Transverse colon (tissue), 4 donors: ENCODE measurements around the gene COL23A1. TPM values are rescaled to one million over a fixed set of nuclear protein-coding genes. Genes with fewer than 3 reads are reported as not detected.

Experiments
- DNase-seq: peaks from one replicate; pipeline ENCODE4 v3.0.0-alpha.2; 2019
- H3K27ac ChIP-seq, 4 donors: fragments of 200-600 bp; sonication (generic); 2 replicates each; pipeline ENCODE4 v1.5.1; 2016 to 2018; ENCODE audit warnings: inconsistent platforms in 4 of 4
- H3K27me3 ChIP-seq: fragments of 200-600 bp; sonication (generic); 2 replicates; pipeline ENCODE4 v1.5.1; 2017; ENCODE audit warnings: inconsistent platforms
- H3K36me3 ChIP-seq, 4 donors: fragments of 200-600 bp; sonication (generic); 2 replicates each; pipeline ENCODE4 v1.5.1; 2017 to 2019; ENCODE audit warnings: inconsistent platforms in 4 of 4
- H3K4me1 ChIP-seq, 4 donors: fragments of 200-600 bp; sonication (generic); 2 replicates each; pipeline ENCODE4 v1.5.1; 2017 to 2020; ENCODE audit warnings: inconsistent platforms in 4 of 4
- H3K4me3 ChIP-seq, 4 donors: fragments of 200-600 bp; sonication (generic); 1 replicate in 1 of 4; 2 replicates in 3 of 4; pipeline versions ENCODE4 v1.5.1 to v1.6.1; 2017 to 2019; ENCODE audit warnings: inconsistent platforms in 4 of 4
- H3K9me3 ChIP-seq, 2 donors: fragments of 200-600 bp; sonication (generic); 2 replicates each; pipeline ENCODE4 v1.5.1; 2017 to 2019; ENCODE audit warnings: inconsistent platforms in 2 of 2
- CTCF ChIP-seq, 5 experiments: fragments of 200-600 bp in 3 of 5; fragments of 450-650 bp in 2 of 5; sonication (generic) in 3 of 5; IDR thresholded peaks; 1 replicate in 2 of 5; 2 replicates in 3 of 5; pipeline ENCODE4 v1.5.1; 2016 to 2017; ENCODE audit warnings: antibody characterized with exemption in 5 of 5, inconsistent platforms in 3 of 5, mild to moderate bottlenecking in 2 of 5, moderate library complexity in 1 of 5
- EP300 ChIP-seq: sonication (generic); formaldehyde crosslinking; IDR thresholded peaks from one replicate; pipeline ENCODE4 v1.6.1; 2017; ENCODE audit warnings: antibody characterized with exemption, low read depth
- POLR2A ChIP-seq: fragments of 450-650 bp; IDR thresholded peaks from one replicate; pipeline ENCODE4 v1.6.1; 2016; ENCODE audit warnings: antibody characterized with exemption, mild to moderate bottlenecking, moderate library complexity
- POLR2AphosphoS5 ChIP-seq, 3 donors: sonication (generic); formaldehyde crosslinking; IDR thresholded peaks; one replicate each; pipeline ENCODE4 v1.6.1; 2016; ENCODE audit warnings: antibody characterized with exemption in 3 of 3
- WGBS, 2 donors: methylation state at CpG; one replicate each; pipeline ENCODE4 v1.1.5; 2018; ENCODE audit warnings: low coverage in 1 of 2; 5-methylcytosine and 5-hydroxymethylcytosine counted together
- in situ Hi-C, 4 donors: fragments of 200-750 bp; cut with MboI; loops; one replicate each; pipeline versions ENCODE4 v1.15.0 to v1.15.1; 2017; ENCODE audit warnings: low sequenced_read_pairs in 3 of 4, low pct_ligation_motif_present in 1 of 4, low pct_unique_long_range_greater_than_20kb in 1 of 4
- intact Hi-C: fragments of 100-400 bp; cut with DNase I; formaldehyde crosslinking; loops from one replicate; pipeline ENCODE4 v1.15.1; 2023; ENCODE audit warnings: low total_unique reads
- total RNA-seq, 4 donors: library from RNA; depleted of rRNA; stranded (reverse); fragments of >200 nt; gene quantifications; one replicate each; pipeline ENCODE4 v1.1.0, GENCODE V29; 2016

The COL23A1 gene
- total RNA-seq, 4 donors from 2014 or later, result 0.14 to 2.2 (median 1.4) TPM; not detected in 1

DNA sequence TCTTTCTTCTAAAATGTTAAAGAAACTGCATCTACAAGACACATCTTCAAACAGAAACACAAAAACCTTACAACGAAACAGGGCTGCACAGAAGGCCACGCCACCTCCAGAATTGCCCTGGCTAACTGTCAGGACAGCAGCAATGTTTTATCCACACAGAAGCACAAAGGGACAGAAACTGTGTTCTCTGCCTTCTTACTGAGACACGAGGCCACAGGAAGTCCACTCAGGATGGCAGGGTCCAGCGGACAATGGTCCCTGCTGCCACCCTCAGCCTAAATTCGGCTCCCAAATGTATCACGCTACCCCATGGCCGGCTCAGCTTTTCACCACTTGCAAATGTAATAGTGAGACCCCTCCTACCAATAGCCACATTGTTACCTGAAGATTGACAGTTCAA is 197.8 kb downstream of the COL23A1 start:
- Histone ChIP-seq H3K4me1 (no peaks in the 10 kb centered on the region), H3K4me3 (no peak overlapping the region), H3K27me3 (no peaks in the 10 kb centered on the region), H3K36me3 (no peaks in the 10 kb centered on the region), H3K27ac (peak overlapping the region in 1 of 4 donors; percentile 29), H3K9me3 (no peaks in the 10 kb centered on the region)
- in situ Hi-C loops (no loop called here), intact Hi-C loops (no loop called here)
- WGBS, 2 donors, result 82 to 91% methylated on average over 4 to 7 of the region's 7 CpGs
- no peak for DNase-seq
- TF ChIP-seq CTCF (IDR thresholded peaks at IDR 0.05) (no peak), POLR2AphosphoS5 (IDR thresholded peaks at IDR 0.05) (no peak), EP300 (no peak), POLR2A (no peak)

DNA sequence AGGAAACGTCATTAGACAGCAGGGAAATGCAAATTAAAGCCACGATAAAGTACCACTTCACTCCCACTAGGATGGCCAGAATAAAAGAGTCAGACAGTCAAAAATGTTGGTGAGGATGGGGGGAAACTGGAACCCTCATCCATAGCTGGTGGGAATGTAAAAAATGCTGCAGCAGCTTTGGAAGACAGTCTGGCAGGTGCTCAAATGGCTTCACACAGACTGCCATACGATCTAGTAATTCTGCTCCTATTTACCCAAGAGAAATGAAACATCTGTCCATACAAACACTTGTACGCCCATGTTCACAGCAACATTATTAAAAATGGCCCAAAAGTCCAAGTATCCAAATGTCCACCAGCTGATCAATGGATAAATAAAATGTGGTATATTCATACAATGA is 198.7 kb downstream of the COL23A1 start:
- DNase-seq, result no peak

DNA sequence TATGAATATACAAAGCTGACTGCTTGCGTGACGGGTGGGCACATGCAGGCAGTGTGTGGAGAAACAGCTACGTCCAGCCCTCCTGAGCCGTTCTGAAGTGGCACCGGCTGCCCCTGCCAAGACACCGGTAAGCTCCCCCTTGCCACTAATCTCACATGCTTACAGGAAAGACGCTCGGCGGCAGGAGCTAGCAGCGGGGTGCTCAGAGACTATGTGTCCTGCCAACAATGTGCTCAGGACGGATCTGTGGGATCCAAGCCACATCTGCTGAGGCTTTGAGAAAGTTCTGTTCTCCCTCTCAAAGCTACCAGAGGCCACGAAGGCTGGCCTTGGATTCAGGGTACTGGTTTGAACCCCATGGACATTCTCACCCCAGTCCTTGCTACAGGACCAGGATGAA is 200.4 kb downstream of the COL23A1 start:
- H3K36me3 ChIP-seq, result no peaks in the 10 kb centered on the region
- DNase-seq, result no peak
- H3K27me3 ChIP-seq, result peaks cover under 1% of the 10 kb centered on the region
- H3K4me3 ChIP-seq, result no peak overlapping the region
- in situ Hi-C loops (no loop called here), intact Hi-C loops (no loop called here)
- H3K27ac ChIP-seq, result no peak overlapping the region
- H3K4me1 ChIP-seq, result no peaks in the 10 kb centered on the region
- 17 to 88% methylated on average over 1 to 10 of the region's 12 CpGs for WGBS, 2 donors
- no peaks in the 10 kb centered on the region for H3K9me3 ChIP-seq
- no peak for TF ChIP-seq POLR2A
- no peak for TF ChIP-seq EP300
- no peak for TF ChIP-seq POLR2AphosphoS5 (IDR thresholded peaks at IDR 0.05)
- TF ChIP-seq CTCF (IDR thresholded peaks at IDR 0.05), result no peak

More for the DNA sequence above, 198.7 kb downstream of the COL23A1 start:
- Histone ChIP-seq H3K27ac (no peak overlapping the region), H3K4me3 (no peak overlapping the region), H3K36me3 (no peaks in the 10 kb centered on the region), H3K4me1 (no peaks in the 10 kb centered on the region), H3K27me3 (no peaks in the 10 kb centered on the region), H3K9me3 (no peaks in the 10 kb centered on the region)
- intact Hi-C loops (no loop called here), in situ Hi-C loops (no loop called here)
- WGBS, 2 donors, result 41 to 55% methylated on average over 3 to 4 of the region's 4 CpGs
- no peak for TF ChIP-seq CTCF (IDR thresholded peaks at IDR 0.05)
- no peak for TF ChIP-seq POLR2AphosphoS5 (IDR thresholded peaks at IDR 0.05)
- TF ChIP-seq EP300, result no peak
- TF ChIP-seq POLR2A, result no peak

DNA sequence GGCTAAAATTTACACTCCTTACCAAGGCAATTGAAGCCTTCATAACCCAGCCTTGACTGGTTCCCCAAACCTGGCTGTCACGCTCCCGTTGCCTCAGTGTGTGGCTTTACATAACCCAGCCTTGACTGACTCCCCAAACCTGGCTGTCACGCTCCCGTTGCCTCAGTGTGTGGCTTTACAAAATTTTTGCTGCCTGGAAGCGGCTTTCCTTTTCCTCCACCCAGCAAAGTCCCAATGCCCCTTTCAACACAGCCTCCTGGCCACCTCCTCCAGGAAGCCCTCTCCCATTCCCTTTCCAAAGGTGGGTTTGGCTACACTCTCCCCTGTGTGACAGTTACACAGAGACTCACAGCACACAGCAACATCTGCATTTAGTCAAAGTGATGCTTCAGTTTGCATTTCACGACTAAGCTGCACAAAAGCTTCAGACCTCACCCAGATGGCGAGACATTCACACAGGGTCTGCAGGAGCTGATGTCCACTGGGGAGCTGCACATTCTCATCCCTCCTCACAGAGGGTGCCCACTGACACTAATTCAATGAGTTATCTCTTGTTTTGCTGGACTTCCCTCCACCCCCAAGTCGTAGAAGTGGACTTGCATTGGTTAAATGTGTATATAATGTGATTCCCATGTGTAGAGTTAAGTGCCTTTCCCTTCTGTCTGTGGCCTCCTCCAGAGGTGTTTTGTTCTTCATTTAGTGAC is 201.0 kb downstream of the COL23A1 start:
- no peak overlapping the region for H3K27ac ChIP-seq
- intact Hi-C loops (no loop called here), in situ Hi-C loops (no loop called here)

More for the DNA sequence above, 201.0 kb downstream of the COL23A1 start:
- TF ChIP-seq EP300, result no peak
- TF ChIP-seq POLR2A, result no peak
- no peak for TF ChIP-seq CTCF (IDR thresholded peaks at IDR 0.05)
- TF ChIP-seq POLR2AphosphoS5 (IDR thresholded peaks at IDR 0.05), result no peak
- H3K27me3 ChIP-seq, result peaks cover 6% of the 10 kb centered on the region
- no peak for DNase-seq
- H3K36me3 ChIP-seq, result no peaks in the 10 kb centered on the region
- no peaks in the 10 kb centered on the region for H3K4me1 ChIP-seq
- 80% methylated on average over 8 of the region's 8 CpGs; no CpG with 5 or more reads in 1 of the 2 donors for WGBS, 2 donors
- H3K4me3 ChIP-seq, result no peak overlapping the region
- H3K9me3 ChIP-seq, result no peaks in the 10 kb centered on the region
